SK-N-MC (cell line): ENCODE measurements around the gene SLC17A3.

ENCODE experiments used
- DNase-seq: peaks from one replicate; pipeline ENCODE4 v3.0.0-alpha.2; 2011; ENCODE audit warnings: low read depth, low spot score
- H3K27ac ChIP-seq: fragments of 200-600 bp; sonication (generic); 2 replicates; pipeline ENCODE4 v1.5.1; 2016; ENCODE audit warnings: mixed run types
- H3K36me3 ChIP-seq: fragments of 200-600 bp; sonication (generic); 2 replicates; pipeline ENCODE4 v1.6.1; 2017; ENCODE audit warnings: antibody characterized with exemption, low read length, mixed read lengths; ENCODE audit not compliant: insufficient read depth
- H3K4me3 ChIP-seq: fragments of 200-600 bp; sonication (generic); 2 replicates; pipeline ENCODE4 v1.5.1; 2016
- H3K9ac ChIP-seq: fragments of 200-600 bp; sonication (generic); 2 replicates; pipeline ENCODE4 v1.8.0; 2017; ENCODE audit warnings: mixed run types, mixed read lengths; ENCODE audit not compliant: insufficient read length
- H3K9me3 ChIP-seq: fragments of 200-600 bp; sonication (generic); 2 replicates; pipeline ENCODE4 v1.6.1; 2017; ENCODE audit warnings: low read depth, mild to moderate bottlenecking, antibody characterized with exemption, low read length, moderate library complexity, mixed read lengths
- EZH2 ChIP-seq: fragments of 200-600 bp; sonication (generic); IDR thresholded peaks from one replicate; pipeline ENCODE4 v1.6.1; 2017; ENCODE audit warnings: antibody characterized with exemption
- FOXP2 ChIP-seq: optimal IDR thresholded peaks from 2 replicates; pipeline ENCODE3; 2011; ENCODE audit warnings: mild to moderate bottlenecking, moderate library complexity; ENCODE audit not compliant: insufficient read depth; ENCODE audit errors: extremely low read length, control extremely low read depth
- POLR2AphosphoS5 ChIP-seq: IDR thresholded peaks from 2 replicates; pipeline ENCODE4 v1.6.1; 2012; ENCODE audit warnings: mild to moderate bottlenecking, low read depth, low read length, borderline replicate concordance

The SLC17A3 gene

DNA sequence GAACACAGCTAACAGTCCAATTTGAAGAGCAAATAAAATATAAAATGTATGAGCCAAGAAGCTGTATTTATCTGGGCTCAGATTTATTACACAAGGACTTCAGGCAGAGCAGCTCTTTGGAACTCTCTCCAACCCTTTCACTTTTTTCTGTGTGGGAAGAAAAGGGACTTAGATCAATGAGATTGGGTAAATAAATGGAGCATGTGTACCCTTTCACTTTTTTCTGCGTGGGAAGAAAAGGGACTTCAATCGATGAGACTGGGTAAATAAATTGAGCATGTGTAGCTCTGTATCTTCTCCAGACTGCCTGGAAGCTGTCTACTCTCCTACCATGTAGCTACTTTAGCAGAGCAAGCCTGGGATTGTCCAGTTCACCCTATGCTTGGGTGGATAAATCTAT lies 10.7 kb downstream of the SLC17A3 start:
- no peaks in the 10 kb centered on the region for H3K9me3 ChIP-seq
- TF ChIP-seq FOXP2 = no peak
- TF ChIP-seq EZH2 = no peak
- no peak for TF ChIP-seq POLR2AphosphoS5
- H3K27ac ChIP-seq = no peak overlapping the region
- H3K9ac ChIP-seq = no peak overlapping the region
- no peak for DNase-seq
- H3K36me3 ChIP-seq = no peaks in the 10 kb centered on the region
- no peak overlapping the region for H3K4me3 ChIP-seq

DNA sequence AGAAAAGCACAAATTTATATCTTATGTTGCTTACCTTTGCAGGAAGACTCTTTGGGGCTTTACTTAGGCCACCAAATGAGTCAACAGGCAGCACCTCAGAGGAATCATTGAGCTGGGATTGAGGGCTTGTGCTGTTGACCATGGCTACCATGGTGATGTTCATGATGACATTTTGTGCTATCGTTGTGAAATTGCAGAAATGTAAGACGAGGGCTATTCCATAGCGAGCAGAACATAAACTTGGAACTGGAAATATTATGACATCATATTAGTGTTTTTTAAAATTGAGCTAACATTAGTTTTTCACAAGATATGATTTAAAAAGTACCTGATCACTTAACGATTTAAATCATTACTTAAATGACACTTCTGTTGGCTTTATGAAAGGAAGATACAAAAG lies 11.8 kb downstream of the SLC17A3 start:
- Histone ChIP-seq H3K4me3 (no peak overlapping the region), H3K9me3 (no peaks in the 10 kb centered on the region), H3K9ac (no peak overlapping the region), H3K27ac (no peak overlapping the region), H3K36me3 (no peaks in the 10 kb centered on the region)
- no peak for DNase-seq
- TF ChIP-seq POLR2AphosphoS5 (no peak), FOXP2 (no peak), EZH2 (no peak)

GRCh38 chr6:25852756-25853155 lies 21.3 kb downstream of the SLC17A3 start:
- H3K4me3 ChIP-seq = no peak overlapping the region
- no peaks in the 10 kb centered on the region for H3K36me3 ChIP-seq
- no peaks in the 10 kb centered on the region for H3K9me3 ChIP-seq
- no peak for DNase-seq
- TF ChIP-seq EZH2 = no peak
- H3K27ac ChIP-seq = no peak overlapping the region
- H3K9ac ChIP-seq = no peak overlapping the region

- Histone ChIP-seq H3K27ac (no peak overlapping the region), H3K9me3 (no peaks in the 10 kb centered on the region), H3K36me3 (no peaks in the 10 kb centered on the region), H3K9ac (no peak overlapping the region), H3K4me3 (no peak overlapping the region)
- no peak for DNase-seq
- no peak for TF ChIP-seq EZH2
- TF ChIP-seq POLR2AphosphoS5 = no peak
- TF ChIP-seq FOXP2 = no peak
Observed at GRCh38 chr6:25851961-25852360, 22.1 kb downstream of the SLC17A3 start.

DNA sequence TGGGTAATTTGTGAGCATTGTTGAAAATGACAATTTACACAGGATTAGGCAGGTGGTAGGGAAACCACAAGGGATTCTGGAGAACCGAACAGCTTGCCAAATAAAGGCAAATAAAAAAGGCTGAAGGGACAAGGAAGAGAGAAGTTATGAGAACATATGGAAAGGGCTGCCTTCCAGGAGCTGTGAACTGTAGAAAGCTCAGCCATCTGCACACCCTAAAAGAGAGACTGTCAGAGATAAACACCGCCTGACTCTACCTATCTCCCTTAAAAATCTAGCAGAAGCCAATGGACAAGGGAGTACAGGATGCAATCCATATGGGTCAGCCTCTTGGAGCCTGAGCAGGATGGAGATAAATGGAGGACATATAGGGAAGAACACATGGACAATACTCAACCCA lies 29.5 kb downstream of the SLC17A3 start:
- no peak overlapping the region for H3K9ac ChIP-seq
- TF ChIP-seq EZH2 (no peak), POLR2AphosphoS5 (no peak)
- H3K4me3 ChIP-seq = no peak overlapping the region
- H3K36me3 ChIP-seq = no peaks in the 10 kb centered on the region
- DNase-seq = no peak
- no peaks in the 10 kb centered on the region for H3K9me3 ChIP-seq
- H3K27ac ChIP-seq = no peak overlapping the region

DNA sequence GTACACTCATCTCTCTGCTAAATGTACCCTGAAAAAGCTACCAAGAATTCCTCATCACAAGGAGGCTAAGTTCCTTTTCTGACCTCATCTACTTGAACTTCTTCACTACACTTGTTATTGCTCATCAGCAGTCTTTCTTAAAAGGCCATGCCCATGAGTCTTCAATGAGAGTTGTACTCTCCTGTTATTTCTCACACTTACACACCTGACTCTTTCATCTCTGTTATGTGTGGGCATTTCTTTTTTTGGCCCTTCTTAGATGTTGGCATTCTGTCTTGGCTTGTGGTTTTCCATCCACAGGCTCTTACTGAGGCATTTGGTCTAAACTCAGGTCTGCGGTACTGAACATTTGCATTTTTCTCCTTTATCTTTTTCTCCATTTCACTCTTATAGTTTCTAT lies 31.5 kb downstream of the SLC17A3 start:
- TF ChIP-seq FOXP2 (no peak), EZH2 (no peak), POLR2AphosphoS5 (no peak)

DNA sequence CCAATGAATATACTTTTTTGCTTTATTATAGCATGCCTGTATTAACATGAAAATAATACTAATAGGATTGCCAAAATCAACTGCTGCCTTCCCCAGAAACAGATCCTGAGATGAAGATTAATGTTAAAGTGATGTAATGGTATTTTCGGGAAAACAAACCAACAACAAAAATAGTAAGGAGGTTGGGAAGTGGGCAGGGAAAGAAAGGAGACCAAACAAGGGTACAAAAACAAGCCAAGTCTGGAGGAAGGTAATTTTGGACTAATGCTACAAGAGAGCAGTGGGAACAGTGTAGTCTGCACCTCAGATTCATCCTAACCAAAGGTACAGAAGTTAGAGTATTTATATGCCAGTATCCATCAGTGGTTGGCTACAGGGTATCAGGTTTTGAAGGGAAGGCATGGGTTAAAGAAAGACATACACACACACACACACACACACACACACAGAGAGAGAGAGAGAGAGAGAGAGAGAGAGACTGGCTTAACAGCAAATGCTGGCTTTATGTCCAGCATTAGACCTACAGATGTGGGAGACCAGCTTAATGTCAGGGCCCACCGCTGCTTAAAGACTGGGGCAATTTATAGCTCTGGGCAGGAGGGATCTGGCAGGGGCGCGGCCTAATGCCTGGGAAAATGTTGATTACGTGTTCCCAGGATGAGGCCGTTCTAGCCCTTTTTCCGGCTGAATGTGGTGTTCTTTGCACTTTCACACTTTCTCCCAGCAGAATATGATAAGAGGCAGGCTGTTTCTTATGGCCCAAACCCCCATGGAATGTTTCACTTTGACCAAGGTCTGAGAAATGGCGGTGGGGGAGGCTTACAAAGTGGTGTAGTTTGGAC lies 38.4 kb downstream of the SLC17A3 start:
- DNase-seq = no peak
- Histone ChIP-seq H3K36me3 (no peaks in the 10 kb centered on the region), H3K4me3 (no peak overlapping the region), H3K9me3 (no peaks in the 10 kb centered on the region), H3K27ac (no peak overlapping the region), H3K9ac (no peak overlapping the region)
- TF ChIP-seq FOXP2 (no peak), POLR2AphosphoS5 (no peak), EZH2 (no peak)

More for the DNA sequence above, 31.5 kb downstream of the SLC17A3 start:
- no peak overlapping the region for H3K27ac ChIP-seq
- H3K4me3 ChIP-seq = no peak overlapping the region
- DNase-seq = no peak
- no peaks in the 10 kb centered on the region for H3K9me3 ChIP-seq
- no peak overlapping the region for H3K9ac ChIP-seq
- H3K36me3 ChIP-seq = no peaks in the 10 kb centered on the region

DNA sequence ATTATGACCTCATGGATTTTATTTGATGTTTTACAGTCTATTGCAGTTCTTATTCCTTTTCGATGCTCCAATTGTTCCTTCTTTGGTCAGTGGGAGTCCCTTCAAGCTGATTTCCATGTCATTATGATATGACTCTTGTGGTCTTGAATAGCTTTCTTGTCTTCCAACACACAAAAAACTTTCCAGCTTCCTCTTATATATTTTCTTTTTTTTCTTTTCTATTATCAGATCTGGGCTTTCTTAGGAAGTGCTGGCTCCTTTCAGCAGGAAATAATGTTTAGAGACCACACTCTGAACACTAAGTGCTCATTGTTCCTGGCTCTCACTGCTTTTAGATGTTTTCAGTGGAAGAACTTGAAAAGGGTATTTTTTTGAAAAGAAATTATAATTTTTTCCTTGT lies 39.1 kb downstream of the SLC17A3 start:
- H3K4me3 ChIP-seq = no peak overlapping the region
- TF ChIP-seq EZH2 = no peak
- TF ChIP-seq POLR2AphosphoS5 = no peak
- TF ChIP-seq FOXP2 = no peak
- H3K9ac ChIP-seq = no peak overlapping the region
- no peaks in the 10 kb centered on the region for H3K9me3 ChIP-seq
- no peak overlapping the region for H3K27ac ChIP-seq
- no peak for DNase-seq
- no peaks in the 10 kb centered on the region for H3K36me3 ChIP-seq

GRCh38 chr6:25833136-25833535 lies 40.9 kb downstream of the SLC17A3 start:
- DNase-seq = no peak
- H3K9ac ChIP-seq = no peak overlapping the region

More at GRCh38 chr6:25833136-25833535, 40.9 kb downstream of the SLC17A3 start:
- no peak overlapping the region for H3K4me3 ChIP-seq
- TF ChIP-seq EZH2 = no peak
- TF ChIP-seq FOXP2 = no peak
- no peak for TF ChIP-seq POLR2AphosphoS5
- no peaks in the 10 kb centered on the region for H3K36me3 ChIP-seq
- H3K27ac ChIP-seq = no peak overlapping the region
- H3K9me3 ChIP-seq = no peaks in the 10 kb centered on the region
